Fibroblast of pulmonary artery (primary cell): Measurements from ENCODE around the gene PAPSS1.

Source experiments
- DNase-seq: peaks from one replicate; pipeline ENCODE4 v3.0.0-alpha.2; 2010; ENCODE audit warnings: low read depth
- H3K4me3 ChIP-seq: replicated peaks from 2 replicates; pipeline ENCODE4 v1.5.1; 2011; ENCODE audit warnings: low read depth, mild to moderate bottlenecking, control low read depth, low read length, moderate library complexity
- CTCF ChIP-seq: IDR thresholded peaks from 2 replicates; pipeline ENCODE4 v1.5.1; 2011; ENCODE audit warnings: mild to moderate bottlenecking, control low read depth, low read length, inconsistent platforms; ENCODE audit errors: missing control alignments

The PAPSS1 gene

DNA sequence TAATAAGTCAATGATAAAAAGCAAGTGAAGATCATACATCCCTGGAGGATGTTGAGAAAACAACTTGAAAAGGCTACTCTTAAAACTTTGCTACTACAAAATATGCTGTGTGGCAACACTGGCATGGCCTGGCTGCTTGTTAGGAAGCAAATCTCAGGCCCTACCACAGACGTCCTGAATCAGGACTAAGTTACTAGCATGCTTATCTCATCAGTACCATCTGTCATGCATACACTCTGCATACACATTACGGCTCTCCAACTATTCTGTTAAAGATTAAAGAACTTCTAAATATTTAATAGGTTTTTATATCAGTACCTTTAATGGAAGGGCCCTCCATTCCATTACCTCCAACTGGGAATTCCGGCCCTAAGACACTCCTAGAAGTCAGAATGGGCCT lies 8.2 kb downstream of the PAPSS1 start:
- DNase-seq = no peak
- no peak for TF ChIP-seq CTCF

DNA sequence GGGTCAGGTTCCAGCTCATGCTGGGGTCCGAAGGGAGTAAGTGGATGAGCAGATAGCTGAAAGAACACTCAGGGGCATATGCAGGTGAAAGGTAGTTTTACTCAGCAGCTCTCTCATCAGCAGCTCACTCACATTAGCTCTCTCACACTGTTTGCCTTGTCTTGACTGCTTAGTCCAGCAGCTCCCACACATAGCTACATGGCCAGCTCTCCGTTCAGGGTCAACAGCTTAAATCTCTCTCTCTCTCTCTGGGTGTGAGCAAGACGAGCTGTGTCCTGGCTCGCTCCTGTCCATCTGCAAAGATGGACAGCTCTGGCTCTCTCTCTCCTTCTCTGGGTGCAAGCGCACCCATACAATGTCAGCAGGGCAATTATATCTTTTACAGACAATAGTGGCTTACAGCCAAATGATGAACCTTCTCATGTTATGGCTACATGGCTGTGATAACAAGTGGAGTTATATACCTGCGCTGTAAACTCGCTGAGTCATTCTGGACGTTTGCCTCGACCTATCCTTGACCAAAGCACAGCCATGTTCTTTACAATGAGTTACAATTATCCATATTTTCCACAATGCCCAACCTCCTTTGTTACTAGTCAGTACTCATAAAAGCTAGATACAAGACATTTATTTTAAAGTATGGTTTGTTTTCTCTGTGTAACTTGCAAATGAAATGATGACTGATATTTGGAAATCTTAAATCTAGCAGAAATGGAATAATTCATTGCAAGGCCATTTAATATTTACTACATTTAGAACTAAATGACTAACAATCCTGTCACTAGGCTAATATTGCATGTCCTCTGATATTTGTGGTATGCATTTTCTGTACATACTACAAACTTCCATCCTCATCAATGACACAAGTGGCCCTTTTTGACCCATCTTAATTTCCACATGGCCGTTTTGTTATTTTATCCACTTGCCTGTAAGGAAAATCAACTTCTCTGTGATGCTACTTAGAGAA lies 9.3 kb downstream of the PAPSS1 start:
- peak; percentile 33 for DNase-seq
- no peak for TF ChIP-seq CTCF
- H3K4me3 ChIP-seq = no peak overlapping the region

More for the DNA sequence above, 8.2 kb downstream of the PAPSS1 start:
- H3K4me3 ChIP-seq = no peak overlapping the region

GRCh38 chr4:107709916-107710315 lies 10.1 kb downstream of the PAPSS1 start:
- TF ChIP-seq CTCF = no peak
- DNase-seq = peak; percentile 38

DNA sequence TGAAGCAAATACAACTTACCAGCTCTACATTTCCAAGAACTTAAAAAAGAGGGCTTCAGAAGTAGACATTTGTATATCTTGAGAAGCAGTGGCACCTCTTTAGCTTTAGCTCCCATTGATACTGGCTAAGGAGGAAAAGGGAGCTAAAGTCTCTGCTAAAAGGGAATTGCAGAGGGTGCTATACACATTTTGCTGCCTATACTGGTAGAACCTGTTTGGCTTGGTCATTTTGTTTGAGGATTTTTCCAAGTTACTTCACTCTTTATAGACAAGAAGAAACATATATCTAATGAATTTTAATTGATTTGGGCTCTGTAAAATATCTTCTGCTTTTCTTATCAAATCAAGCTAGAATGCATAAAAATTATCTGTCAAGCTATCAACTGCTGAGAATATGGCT lies 11.8 kb downstream of the PAPSS1 start:
- H3K4me3 ChIP-seq = no peak overlapping the region
- no peak for DNase-seq
- no peak for TF ChIP-seq CTCF

More at GRCh38 chr4:107709916-107710315, 10.1 kb downstream of the PAPSS1 start:
- H3K4me3 ChIP-seq = no peak overlapping the region

GRCh38 chr4:107705742-107706556 lies 14.1 kb downstream of the PAPSS1 start:
- no peak overlapping the region for H3K4me3 ChIP-seq
- TF ChIP-seq CTCF = no peak
- no peak for DNase-seq

GRCh38 chr4:107701565-107701964 lies 18.5 kb downstream of the PAPSS1 start:
- no peak for DNase-seq
- no peak overlapping the region for H3K4me3 ChIP-seq
- TF ChIP-seq CTCF = no peak
